GM12874 (cell line): ENCODE measurements around the gene ZSCAN9.

Experiments used
- CTCF ChIP-seq: IDR thresholded peaks from 2 replicates; pipeline ENCODE4 v1.5.1; 2011; ENCODE audit warnings: low read depth, mild to moderate bottlenecking, control low read depth, low read length, moderate library complexity; ENCODE audit not compliant: insufficient read depth

Gene ZSCAN9

GRCh38 chr6:28212510-28213212 lies 12.4 kb upstream of the ZSCAN9 start:
- TF ChIP-seq CTCF = 0 out of 2 replicates have a peak, but pooled peaks have one; percentile 10

GRCh38 chr6:28213213-28213523 lies 11.9 kb upstream of the ZSCAN9 start:
- TF ChIP-seq CTCF = no peak

- no peak for TF ChIP-seq CTCF
These were observed 9.7 kb upstream of the ZSCAN9 start for GRCh38 chr6:28215425-28215824.

GRCh38 chr6:28217890-28218289 lies 7.2 kb upstream of the ZSCAN9 start:
- no peak for TF ChIP-seq CTCF

- TF ChIP-seq CTCF = no peak
These were observed 6.5 kb upstream of the ZSCAN9 start for GRCh38 chr6:28218312-28219248.

- TF ChIP-seq CTCF = no peak
These were observed 4.6 kb upstream of the ZSCAN9 start for GRCh38 chr6:28220257-28221133.
